Heart left ventricle (tissue), 13 donors: ENCODE data around the gene BGN.

Experiments
- POLR2A ChIP-seq, 2 donors: fragments of 450-650 bp; IDR thresholded peaks; one replicate each; pipeline ENCODE4 v1.6.1; 2017; ENCODE audit warnings: antibody characterized with exemption in 2 of 2, mild to moderate bottlenecking in 2 of 2, moderate library complexity in 2 of 2
- TF ChIP-seq, protein P1 (sequence below), 12 donors: fragments of 200-600 bp; sonication (generic) in 4 of 12; IDR thresholded peaks; one replicate each; pipeline versions ENCODE4 v1.5.0 to v1.8.0; 2018 to 2022; ENCODE audit warnings: antibody characterized with exemption in 12 of 12, mild to moderate bottlenecking in 5 of 12
- donor health status: ischemic (EF 13 %, LVEDD 7.1; RV severe dilation, severe dysfunction).
- donor health status: DM: no; HTN: yes; CAD: no.
- donor health status: DM: no; HTN: no; CAD: no.
- donor health status: ischemic (EF 25% LVEDD 6.9; RV normal size, moderate dysfunction).
- donor health status: ischemic (EF 25% LVEDD 5.7; RV mildly dilated, moderate dysfunction).
- donor health status: ischemic (EF 35%, LVEDD 5.7; RV mildly dilated, moderate dysfunction).
- donor health status: nonischemic (EF 11% LVEDD 7.7; RV severe dilation, severe dysfunction).
- donor health status: DM: yes; HTN: yes; CAD: no.
- donor health status: PGD.
- donor health status: ischemic (EF 29% LVEDD 5.4; RV normal size, mild dysfunction).
- donor health status: nonischemic (EF 23%, LVEDD 6.1; RV moderate dilation, normal function).

DNA sequence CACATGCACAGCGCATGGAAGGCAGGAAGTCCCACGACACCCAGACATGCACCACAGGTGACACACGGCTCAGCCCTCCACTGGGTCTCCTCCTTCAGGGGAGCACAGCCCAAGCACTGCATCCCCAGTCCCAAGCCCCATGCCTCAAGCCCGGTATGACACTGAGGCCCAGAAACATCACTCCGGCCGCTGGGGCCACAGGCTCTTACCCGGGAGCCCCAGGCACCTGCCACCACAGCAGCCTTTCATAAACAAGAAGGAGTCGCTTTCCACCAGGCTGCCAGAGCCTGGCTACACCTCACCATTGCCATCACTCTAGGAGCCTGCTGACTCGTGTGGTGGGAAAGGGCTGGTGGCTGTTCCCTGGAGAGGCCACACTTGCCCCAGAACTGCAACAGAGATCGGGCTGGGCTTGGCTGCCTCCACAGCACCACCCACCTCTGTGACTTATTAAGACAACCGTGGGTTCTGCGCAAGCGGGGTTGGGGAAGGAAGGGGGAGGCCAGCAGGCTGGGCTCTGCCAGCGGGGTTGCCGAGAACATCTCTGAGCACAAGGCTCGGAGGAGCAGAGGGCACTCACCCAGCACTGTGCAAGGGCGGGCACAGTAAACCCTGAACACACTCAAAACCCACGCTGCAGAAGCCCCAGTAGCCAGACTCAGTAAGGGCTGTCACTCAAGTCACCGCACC is 28.9 kb upstream of the BGN start:
- TF ChIP-seq, protein P1, sequence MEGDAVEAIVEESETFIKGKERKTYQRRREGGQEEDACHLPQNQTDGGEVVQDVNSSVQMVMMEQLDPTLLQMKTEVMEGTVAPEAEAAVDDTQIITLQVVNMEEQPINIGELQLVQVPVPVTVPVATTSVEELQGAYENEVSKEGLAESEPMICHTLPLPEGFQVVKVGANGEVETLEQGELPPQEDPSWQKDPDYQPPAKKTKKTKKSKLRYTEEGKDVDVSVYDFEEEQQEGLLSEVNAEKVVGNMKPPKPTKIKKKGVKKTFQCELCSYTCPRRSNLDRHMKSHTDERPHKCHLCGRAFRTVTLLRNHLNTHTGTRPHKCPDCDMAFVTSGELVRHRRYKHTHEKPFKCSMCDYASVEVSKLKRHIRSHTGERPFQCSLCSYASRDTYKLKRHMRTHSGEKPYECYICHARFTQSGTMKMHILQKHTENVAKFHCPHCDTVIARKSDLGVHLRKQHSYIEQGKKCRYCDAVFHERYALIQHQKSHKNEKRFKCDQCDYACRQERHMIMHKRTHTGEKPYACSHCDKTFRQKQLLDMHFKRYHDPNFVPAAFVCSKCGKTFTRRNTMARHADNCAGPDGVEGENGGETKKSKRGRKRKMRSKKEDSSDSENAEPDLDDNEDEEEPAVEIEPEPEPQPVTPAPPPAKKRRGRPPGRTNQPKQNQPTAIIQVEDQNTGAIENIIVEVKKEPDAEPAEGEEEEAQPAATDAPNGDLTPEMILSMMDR (IDR thresholded peaks at IDR 0.05) = no peak
- TF ChIP-seq POLR2A (IDR thresholded peaks at IDR 0.05) = no peak
